Loucy (cell line): ENCODE data around the gene GSG1L.

Experiments
- H2AFZ ChIP-seq: fragments of 200-600 bp; sonication (generic); 2 replicates; pipeline ENCODE4 v1.6.0; 2016; ENCODE audit warnings: antibody characterized with exemption, mild to moderate bottlenecking, low read length, moderate library complexity
- H3F3A ChIP-seq: fragments of 200-600 bp; 2 replicates; pipeline ENCODE4 v1.6.0; 2016; ENCODE audit warnings: antibody characterized with exemption, low read depth, mild to moderate bottlenecking
- H3K27me3 ChIP-seq: fragments of 200-600 bp; sonication (generic); 2 replicates; pipeline ENCODE4 v1.6.1; 2014; ENCODE audit warnings: low read length, mild to moderate bottlenecking; ENCODE audit not compliant: insufficient read depth, poor library complexity, severe bottlenecking
- H3K36me3 ChIP-seq: fragments of 200-600 bp; sonication (generic); 2 replicates; pipeline ENCODE4 v1.6.1; 2016; ENCODE audit warnings: low read length; ENCODE audit not compliant: insufficient read depth
- H3K4me1 ChIP-seq: fragments of 200-600 bp; sonication (generic); 2 replicates; pipeline ENCODE4 v1.5.1; 2014; ENCODE audit warnings: low read length, mild to moderate bottlenecking; ENCODE audit not compliant: insufficient read depth, poor library complexity, severe bottlenecking
- H3K4me2 ChIP-seq: fragments of 200-600 bp; sonication (generic); 2 replicates; pipeline ENCODE4 v1.6.0; 2014; ENCODE audit warnings: antibody characterized with exemption, low read length, low read depth, mild to moderate bottlenecking; ENCODE audit not compliant: poor library complexity, severe bottlenecking
- H3K4me3 ChIP-seq: fragments of 200-600 bp; sonication (generic); 2 replicates; pipeline ENCODE4 v1.5.1; 2014; ENCODE audit warnings: low read length, mild to moderate bottlenecking, mixed read lengths; ENCODE audit not compliant: poor library complexity, severe bottlenecking
- H3K79me2 ChIP-seq: fragments of 200-600 bp; sonication (generic); 2 replicates; pipeline ENCODE4 v1.6.1; 2014; ENCODE audit warnings: low read length; ENCODE audit not compliant: insufficient read depth
- H3K9ac ChIP-seq: fragments of 200-600 bp; sonication (generic); 2 replicates; pipeline ENCODE4 v1.6.0; 2014; ENCODE audit warnings: mild to moderate bottlenecking, low read depth, low read length, moderate library complexity; ENCODE audit not compliant: poor library complexity, severe bottlenecking
- H3K9me2 ChIP-seq: fragments of 200-600 bp; sonication (generic); replicated peaks from 2 replicates; pipeline ENCODE4 v1.6.1; 2016; ENCODE audit warnings: low read depth, low read length, mixed read lengths
- H3K9me3 ChIP-seq: fragments of 200-600 bp; sonication (generic); 2 replicates; pipeline ENCODE4 v1.6.1; 2014; ENCODE audit warnings: mild to moderate bottlenecking, antibody characterized with exemption, low read length, low read depth; ENCODE audit not compliant: insufficient read depth
- H4K20me1 ChIP-seq: fragments of 200-600 bp; sonication (generic); 2 replicates; pipeline ENCODE4 v1.6.0; 2014; ENCODE audit warnings: antibody characterized with exemption, low read length, mild to moderate bottlenecking; ENCODE audit not compliant: insufficient read depth, poor library complexity, severe bottlenecking
- CTCF ChIP-seq: fragments of 200-600 bp; sonication (generic); conservative IDR thresholded peaks from 2 replicates; pipeline ENCODE4 v1.5.1; 2014; ENCODE audit warnings: mild to moderate bottlenecking, antibody characterized with exemption, low read length
- EZH2phosphoT487 ChIP-seq: fragments of 200-600 bp; IDR thresholded peaks from 2 replicates; pipeline ENCODE4 v1.6.1; 2018; ENCODE audit warnings: antibody characterized with exemption, mild to moderate bottlenecking, moderate library complexity, borderline replicate concordance

The GSG1L gene

GRCh38 chr16:27819881-27820610 lies 243.5 kb downstream of the GSG1L start:
- no peaks in the 10 kb centered on the region for H3F3A ChIP-seq
- H3K4me2 ChIP-seq, result no peak overlapping the region
- H3K4me3 ChIP-seq, result no peak overlapping the region
- no peaks in the 10 kb centered on the region for H3K4me1 ChIP-seq
- no peak for TF ChIP-seq EZH2phosphoT487
- TF ChIP-seq CTCF, result no peak
- H3K79me2 ChIP-seq, result no peaks in the 10 kb centered on the region
- no peaks in the 10 kb centered on the region for H3K27me3 ChIP-seq
- H4K20me1 ChIP-seq, result no peaks in the 10 kb centered on the region
- H3K9me3 ChIP-seq, result no peaks in the 10 kb centered on the region
- no peaks in the 10 kb centered on the region for H3K9me2 ChIP-seq
- no peak overlapping the region for H2AFZ ChIP-seq
- no peak overlapping the region for H3K9ac ChIP-seq
- H3K36me3 ChIP-seq, result no peaks in the 10 kb centered on the region

GRCh38 chr16:27819356-27819755 lies 244.2 kb downstream of the GSG1L start:
- TF ChIP-seq EZH2phosphoT487 (no peak), CTCF (no peak)
- no peaks in the 10 kb centered on the region for H3K27me3 ChIP-seq
- no peaks in the 10 kb centered on the region for H3K36me3 ChIP-seq
- H3K4me1 ChIP-seq, result no peaks in the 10 kb centered on the region
- H3F3A ChIP-seq, result no peaks in the 10 kb centered on the region
- H3K9me3 ChIP-seq, result no peaks in the 10 kb centered on the region
- H3K9ac ChIP-seq, result no peak overlapping the region
- no peaks in the 10 kb centered on the region for H3K9me2 ChIP-seq
- H4K20me1 ChIP-seq, result no peaks in the 10 kb centered on the region
- no peak overlapping the region for H3K4me2 ChIP-seq
- H2AFZ ChIP-seq, result no peak overlapping the region
- H3K4me3 ChIP-seq, result no peak overlapping the region
- H3K79me2 ChIP-seq, result no peaks in the 10 kb centered on the region

- Histone ChIP-seq H4K20me1 (no peaks in the 10 kb centered on the region), H3K9me2 (no peaks in the 10 kb centered on the region), H3K9me3 (no peaks in the 10 kb centered on the region), H3K4me2 (no peak overlapping the region), H3K27me3 (no peaks in the 10 kb centered on the region), H3K4me1 (no peaks in the 10 kb centered on the region), H3K79me2 (no peaks in the 10 kb centered on the region), H3K9ac (no peak overlapping the region), H2AFZ (no peak overlapping the region), H3F3A (no peaks in the 10 kb centered on the region), H3K36me3 (no peaks in the 10 kb centered on the region), H3K4me3 (no peak overlapping the region)
- no peak for TF ChIP-seq EZH2phosphoT487
- TF ChIP-seq CTCF, result no peak
Measured at GRCh38 chr16:27818246-27818645, 245.3 kb downstream of the GSG1L start.
